ENCODE measurements around the gene HUWE1.

HUWE1 gene

DNA sequence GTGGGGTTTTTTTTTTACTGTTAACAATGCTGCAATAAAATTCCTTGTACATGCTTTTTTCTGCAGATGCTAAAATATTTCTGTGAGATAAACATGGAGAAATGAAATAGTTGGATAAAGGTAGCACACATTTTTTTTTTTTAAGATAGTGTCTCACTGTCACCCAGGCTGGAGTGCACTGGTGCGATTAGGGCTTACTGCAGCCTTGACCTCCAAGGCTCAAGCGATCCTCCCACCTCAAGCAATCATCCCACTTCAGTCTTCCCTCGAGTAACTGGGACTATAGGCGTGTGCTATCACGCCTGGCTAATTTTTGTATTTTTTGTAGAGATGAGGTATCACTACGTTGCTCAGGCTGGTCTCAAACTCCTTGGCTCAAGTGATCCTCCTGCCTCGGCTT lies 1.8 kb upstream of the HUWE1 start:
- no peak for DNase-seq (ENCODE audit: low read depth)

DNA sequence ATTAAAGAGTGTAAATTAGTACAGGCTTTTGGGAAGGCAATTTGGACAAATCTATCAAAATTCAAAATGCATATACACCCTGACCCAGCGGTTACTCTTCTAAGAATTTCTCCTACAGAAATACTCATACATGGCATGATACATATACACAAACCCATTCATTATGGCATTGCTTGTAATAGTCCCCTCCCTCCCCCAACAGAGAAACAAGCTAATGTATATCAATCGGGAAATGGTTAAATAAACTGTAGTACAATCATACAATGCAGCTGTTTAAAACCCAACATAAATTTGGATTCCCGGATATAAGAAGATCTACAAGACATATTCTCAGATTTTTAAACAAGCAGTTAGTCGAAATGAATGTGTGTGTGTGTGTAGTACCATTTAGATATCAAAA lies 808 bp downstream of the HUWE1 start:
- DNase-seq (ENCODE audit: low read depth), result no peak

DNA sequence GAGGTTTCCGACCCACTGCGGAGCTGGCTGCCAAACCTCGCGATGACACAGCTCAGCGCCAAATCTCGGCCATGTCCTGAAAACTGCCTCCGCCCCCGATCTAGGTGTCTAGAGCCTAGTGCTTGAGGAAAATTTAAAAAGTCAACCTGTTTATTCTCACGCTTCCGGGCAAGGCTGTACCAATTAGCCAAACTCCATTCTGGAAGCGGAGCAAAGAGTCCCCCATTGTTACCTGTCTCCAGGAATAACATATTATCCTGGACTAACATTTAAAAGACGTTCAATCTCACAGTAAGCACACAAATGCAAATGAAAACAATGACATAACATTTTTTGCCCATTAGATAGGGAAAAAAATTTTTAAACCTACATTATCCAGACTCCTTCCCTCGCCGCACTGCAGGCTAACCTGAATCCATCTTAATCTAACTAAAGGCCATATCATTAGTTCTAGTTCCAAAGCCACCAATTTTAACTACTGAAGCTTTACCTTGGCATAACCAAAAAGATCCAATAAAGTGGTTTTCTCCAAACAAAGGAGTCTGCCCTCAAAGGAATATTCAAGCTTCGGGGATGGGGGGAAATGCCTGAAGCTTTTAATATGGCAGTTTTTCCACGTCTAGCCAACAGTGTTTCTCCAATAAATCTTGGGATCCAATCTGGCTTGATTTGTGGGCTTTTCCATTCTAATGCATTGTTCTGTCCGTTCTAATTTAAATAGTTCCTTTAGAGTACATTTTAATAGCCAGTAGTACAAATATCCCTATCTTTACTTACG lies 1.9 kb downstream of the HUWE1 start:
- DNase-seq (ENCODE audit: low read depth), result no peak

DNA sequence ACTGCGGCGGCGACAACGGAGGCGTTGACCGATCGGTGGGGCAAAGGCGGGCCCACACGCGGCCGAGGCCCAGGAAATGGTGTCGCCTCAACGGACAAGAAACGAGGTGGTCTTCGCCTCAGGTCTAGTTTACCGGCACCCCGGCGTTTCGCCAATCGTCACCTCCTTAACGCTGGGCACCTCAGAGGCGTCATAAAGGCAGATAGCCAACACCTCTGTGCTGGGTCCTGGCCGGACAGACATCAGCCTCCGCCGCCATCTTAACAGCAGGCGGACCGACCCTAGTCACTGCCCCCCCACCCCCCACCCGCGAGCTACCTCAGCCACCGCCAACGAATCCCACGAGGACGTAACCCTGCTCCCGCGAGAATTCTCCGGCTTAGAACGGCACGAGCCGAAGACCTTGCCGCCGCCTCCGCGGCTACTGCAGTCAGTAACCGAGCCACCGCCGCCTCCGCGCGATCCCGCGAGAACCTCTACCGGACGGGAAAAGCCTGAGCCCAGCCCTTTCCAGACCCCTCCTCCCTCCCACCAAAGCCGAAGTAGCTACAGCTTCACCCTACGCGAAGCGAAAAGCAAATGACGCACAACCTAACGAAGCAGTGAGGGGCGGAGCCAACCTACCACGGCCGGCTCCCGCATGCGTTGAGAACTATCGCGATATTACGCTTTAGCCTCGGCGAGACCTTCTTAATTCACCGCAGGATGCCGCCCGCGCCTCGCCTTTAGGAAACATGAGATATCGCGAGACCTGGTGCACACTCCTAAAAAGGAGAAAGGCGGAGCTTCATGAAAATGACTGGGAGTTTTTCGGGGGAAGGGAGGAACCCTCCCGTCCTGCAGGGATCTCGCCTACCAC lies 2.7 kb downstream of the HUWE1 start:
- DNase-seq (ENCODE audit: low read depth), result peak; percentile 77

DNA sequence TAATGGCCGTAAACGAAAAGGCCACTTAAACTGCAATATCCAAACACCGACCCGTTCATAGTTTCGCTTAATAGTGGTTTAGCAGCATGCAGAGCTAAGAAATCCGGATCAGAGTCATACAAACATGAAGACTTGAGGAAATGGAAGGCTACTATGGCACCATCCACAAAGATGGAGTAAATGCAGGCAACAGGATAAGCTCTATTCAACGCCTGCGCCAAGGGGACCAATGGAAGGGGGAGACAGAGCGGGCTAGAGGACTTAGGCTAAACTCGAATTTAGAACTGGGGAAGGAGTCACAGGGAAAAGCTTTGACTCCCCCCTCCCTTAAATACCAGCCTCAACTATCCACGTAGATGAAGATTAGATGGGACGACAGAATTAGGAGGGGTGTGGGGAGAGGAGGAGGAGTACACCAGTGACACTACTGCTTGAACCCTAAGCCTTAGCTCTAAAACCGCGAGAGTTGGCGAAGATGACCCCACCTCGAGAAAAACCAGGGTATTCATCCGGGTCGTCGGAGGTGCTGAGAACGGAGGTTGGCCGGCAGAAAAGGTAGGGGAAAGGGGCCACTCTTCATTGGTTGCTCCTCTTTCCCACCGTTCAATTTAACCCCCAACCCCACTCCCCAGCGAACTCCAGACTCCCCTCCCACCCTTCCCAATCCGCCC lies 3.5 kb downstream of the HUWE1 start:
- peak; percentile 7 for DNase-seq (ENCODE audit: low read depth)

DNA sequence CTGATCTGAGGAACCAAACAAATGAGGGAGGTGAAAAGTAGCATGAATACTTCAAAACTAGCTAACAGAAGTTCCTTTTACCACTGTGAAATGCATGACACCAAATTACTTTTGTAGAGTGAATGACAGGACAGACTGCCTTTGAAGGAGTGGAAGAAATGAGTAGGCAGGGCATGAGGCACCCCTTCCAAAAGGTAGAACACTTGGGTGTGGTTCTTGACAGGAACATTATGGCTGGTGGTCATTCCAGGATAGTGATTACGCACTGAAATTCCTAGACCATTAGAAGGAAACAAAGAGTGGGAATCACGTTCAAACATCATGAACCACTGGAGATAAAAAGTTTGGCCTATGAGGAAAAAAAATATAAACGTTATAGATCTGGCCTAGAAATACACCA lies 4.9 kb downstream of the HUWE1 start:
- no peak for DNase-seq (ENCODE audit: low read depth)

DNA sequence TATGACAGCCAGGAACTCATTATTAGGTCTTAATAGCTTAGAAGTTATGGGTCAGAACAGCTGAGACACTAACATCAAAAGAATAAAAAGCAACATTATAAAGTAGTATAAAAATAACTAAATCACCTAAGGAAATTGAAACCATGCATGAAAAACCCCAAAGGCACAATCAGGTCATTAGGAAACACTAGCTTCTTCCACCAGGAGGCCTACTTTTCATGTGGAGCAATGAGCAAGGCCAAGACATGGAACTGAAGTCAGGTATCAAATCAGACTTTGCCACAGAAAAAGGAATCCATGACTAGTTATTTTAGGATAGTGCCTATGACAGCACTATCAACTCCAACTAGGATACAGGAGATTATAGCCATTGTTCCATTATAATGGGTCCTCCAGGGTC lies 7.9 kb downstream of the HUWE1 start:
- no peak for DNase-seq (ENCODE audit: low read depth)

DNA sequence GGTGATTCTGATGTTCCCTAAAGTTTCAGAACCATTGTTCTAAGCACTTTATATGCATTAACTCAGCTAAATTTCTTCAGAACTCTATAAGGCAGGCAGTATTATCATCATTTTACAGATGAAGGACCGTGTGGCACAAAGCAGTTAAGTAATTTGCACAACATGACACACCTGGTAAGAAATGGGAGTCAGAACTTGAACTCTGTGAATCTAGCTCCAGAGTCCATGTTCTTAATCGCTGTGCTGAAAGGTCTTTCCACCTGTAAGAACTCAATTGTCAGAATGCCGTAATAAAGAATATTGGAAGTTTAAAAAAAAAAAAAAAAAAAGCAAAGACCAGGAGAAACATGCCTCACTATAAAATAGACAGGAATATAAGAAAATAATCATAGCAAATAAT lies 9.2 kb downstream of the HUWE1 start:
- no peak for DNase-seq (ENCODE audit: low read depth)

DNA sequence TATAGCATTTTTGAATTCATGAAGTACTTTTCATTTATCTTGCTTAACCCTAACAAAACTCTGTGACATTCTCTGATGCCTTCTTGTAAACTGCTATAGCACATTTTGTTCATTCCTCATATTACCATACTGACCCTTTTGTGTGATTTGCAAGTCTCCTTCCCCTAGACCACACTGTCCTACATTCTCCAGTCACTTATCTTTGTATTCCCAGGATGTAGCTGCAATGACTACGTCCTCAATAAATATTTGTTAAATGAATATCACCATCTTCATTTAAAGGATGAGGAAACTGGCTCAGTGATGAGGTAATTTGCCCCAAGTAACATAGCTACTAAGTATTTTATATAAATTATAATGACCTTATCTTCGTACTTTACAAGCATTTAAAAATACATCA lies 11.9 kb downstream of the HUWE1 start:
- no peak for DNase-seq (ENCODE audit: low read depth)

DNA sequence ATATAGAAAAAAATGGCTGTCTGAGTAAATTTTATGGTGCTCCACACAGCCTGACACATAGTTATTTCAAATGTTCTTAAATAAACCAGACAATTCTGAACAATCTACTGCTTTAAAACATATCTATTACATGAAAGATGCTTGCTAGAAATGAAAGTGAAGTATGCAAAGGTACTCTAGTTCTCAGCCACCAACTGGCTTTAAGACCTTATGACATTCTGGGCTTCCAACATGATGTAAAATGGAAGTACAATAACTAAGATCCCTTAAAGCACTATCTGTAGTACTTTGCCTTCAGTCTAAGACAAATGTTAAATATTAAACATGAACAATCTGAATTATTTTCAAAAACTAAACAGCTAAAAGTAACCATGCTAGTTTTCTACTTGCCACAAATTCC lies 17.3 kb downstream of the HUWE1 start:
- DNase-seq (ENCODE audit: low read depth), result no peak

DNA sequence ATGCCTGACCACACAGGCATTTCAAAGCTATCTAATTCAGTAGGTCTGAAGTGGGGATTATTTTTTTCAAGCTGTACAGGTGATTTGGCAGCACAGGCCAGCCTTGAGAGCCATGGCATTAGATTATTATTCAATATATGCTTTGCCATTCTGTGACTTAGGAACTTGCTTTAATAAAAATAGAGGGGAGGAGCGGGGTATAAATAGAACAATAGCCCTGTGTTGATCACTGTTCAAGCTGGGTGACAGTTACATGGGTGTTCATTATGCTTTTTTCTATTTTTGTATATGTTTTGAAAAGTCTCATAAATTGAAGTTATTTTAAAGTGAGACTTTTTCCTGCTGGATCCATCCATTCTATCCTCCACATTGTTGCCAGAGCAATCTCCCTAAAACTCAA lies 20.3 kb downstream of the HUWE1 start:
- no peak for DNase-seq (ENCODE audit: low read depth)

DNA sequence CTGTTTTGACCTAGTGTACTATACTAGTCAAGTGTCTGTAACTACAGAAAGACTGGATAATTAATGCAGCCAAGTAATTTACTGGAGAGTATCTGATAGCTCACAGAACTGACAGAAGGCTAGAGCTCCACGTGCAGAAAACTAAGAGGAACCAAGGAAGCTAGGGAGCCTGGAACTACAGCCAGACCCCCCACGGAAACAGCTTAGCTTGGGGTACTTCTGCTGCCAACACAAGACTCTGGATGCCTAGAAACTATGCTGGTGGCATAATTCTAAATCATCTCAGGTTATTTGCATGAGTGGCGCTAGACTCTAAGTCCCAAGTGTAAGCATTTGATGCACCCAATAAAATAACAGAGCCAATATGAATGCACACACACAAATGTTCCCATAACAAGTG lies 26.5 kb downstream of the HUWE1 start:
- DNase-seq (ENCODE audit: low read depth), result no peak

DNA sequence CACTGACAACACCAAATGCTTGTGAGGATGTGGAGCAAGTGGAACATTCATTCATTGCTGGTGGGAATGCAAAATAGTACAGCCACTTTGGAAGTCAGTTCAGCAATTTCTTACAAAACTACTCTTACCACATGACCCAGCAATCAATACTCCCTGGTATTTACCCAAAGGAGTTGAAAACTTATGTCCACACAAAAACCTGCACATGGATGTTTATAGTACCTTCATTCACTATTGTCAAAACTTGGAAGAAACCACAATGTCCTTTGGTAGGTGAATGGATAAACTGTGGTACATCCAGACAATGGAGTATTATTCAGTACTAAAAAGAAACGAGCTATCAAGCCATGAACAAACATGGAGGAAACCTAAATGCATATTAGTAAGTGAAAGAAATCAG lies 27.5 kb downstream of the HUWE1 start:
- DNase-seq (ENCODE audit: low read depth), result no peak

DNA sequence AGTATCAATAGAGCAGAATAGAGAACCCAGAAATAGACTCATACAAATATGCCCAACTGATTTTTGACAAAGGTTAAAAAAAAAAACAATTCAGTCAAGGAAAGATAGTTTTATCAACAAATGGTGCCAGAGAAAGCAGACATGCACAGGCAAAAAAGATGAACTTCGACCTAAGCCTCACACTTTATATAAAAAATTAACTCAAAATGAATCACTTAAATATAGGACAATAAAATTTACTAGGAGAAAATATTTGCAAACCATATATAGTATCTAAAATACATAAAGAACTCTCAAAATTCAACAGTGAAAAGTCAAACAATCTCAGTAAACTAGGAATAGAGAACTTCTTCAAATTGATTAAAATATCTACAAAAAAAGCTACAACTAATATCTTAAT lies 29.7 kb downstream of the HUWE1 start:
- DNase-seq (ENCODE audit: low read depth), result no peak

DNA sequence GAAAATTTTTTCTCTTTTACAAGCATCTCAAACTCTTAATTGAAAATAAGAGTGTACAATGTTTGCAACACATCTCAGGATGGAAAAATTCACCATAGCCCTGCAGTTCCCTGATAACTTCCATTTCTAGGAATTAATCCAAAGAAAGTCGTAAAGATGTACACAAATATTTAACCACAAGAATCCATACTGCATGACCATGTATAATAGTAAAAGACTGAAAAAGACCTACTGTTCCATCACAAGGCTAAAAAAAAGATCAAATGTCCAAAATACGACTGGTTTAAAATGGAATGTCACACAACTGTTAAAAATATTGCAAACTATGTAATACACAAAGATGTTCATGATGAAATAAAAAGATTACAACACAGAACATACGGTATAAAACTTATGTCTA lies 32.1 kb downstream of the HUWE1 start:
- no peak for DNase-seq (ENCODE audit: low read depth)

DNA sequence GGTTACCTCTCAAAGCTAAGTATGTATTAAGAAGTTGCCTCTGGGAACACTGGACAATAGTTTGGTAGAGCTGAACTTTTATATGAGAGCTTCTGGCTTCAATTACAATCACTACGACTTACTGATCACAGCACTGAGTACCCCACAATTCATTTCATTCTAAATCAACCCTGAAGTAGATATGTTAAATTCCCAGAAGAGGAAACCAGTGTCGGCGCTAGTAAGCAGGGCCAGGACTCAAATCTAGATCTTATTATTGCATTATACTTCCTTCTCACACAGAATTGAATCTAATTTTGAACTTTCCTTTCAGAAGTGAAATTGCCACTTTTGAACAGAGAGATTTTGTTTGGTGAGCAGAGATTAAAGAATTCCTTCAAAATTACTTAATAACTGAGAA lies 41.8 kb downstream of the HUWE1 start:
- no peak for DNase-seq (ENCODE audit: low read depth)

DNA sequence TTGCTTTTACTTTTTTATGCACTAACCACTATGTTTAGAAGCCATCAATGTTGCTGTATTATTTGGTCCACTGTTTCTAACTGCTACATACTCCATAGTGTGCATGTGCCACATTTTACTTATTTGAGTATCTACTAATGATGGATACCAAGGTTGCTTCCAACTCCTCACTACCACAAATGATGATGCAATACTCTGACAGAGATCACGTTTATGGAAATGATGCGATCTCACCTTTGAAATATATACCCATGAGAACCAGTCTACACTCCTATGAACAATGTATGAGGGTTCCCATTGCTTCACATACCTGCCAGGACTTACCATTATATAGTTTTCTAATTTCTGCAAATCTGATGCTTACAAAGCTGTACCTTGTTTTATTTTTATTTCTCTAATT lies 44.2 kb downstream of the HUWE1 start:
- no peak for DNase-seq (ENCODE audit: low read depth)

DNA sequence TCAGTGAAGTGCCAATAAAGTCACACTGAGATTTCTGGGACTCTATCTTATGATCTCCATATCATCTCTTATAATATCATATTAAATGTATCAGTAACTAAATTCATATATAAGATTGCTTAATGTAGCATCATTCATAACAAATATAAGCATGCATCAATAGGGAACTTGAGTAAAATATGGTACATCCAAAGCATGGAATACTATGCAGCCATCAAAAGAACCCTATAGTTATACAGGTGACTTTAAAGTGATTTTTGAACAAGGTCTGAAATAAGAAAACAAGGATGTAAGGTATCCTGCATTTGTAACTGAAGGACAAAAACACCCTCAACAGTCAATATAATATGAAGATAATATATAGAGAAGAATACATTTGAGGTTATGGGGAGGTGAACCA lies 47.3 kb downstream of the HUWE1 start:
- no peak for DNase-seq (ENCODE audit: low read depth)

DNA sequence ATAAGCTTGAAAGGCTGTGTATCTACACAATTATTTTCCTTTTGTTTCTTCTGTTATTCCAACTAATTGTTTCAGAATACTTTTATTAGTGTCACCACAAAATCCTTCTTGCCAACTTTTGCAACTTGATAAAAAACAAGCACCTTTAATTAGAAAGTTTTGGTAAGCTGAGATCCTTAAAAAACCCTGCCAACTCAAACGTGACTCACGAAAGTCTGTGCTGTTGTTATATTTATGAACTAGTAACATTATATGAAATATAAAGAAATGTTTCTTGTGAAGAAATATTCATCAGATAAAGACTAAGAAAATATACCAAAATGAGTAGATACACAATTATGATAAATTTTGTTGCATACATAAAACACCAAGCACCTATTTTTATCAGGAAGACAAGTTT lies 49.0 kb downstream of the HUWE1 start:
- DNase-seq (ENCODE audit: low read depth), result no peak

DNA sequence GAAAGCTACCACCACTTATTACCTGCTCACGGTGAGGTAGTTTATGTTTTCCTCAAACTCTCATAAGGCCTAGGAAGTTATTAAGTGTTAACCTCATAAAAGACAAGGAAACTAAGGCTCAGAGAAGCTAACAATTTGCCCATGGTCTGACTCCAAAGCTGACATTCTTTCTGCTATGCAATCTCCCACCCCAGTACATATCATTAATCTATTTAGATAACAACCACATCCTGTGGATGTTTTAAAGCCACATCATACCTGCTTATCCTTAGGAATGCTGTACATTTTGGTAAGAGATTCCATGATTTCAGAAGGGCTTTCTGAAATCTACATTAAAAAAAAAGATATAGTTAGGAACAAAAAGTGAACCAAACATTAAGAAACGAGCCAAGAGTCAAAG lies 55.4 kb downstream of the HUWE1 start:
- DNase-seq (ENCODE audit: low read depth), result no peak

DNA sequence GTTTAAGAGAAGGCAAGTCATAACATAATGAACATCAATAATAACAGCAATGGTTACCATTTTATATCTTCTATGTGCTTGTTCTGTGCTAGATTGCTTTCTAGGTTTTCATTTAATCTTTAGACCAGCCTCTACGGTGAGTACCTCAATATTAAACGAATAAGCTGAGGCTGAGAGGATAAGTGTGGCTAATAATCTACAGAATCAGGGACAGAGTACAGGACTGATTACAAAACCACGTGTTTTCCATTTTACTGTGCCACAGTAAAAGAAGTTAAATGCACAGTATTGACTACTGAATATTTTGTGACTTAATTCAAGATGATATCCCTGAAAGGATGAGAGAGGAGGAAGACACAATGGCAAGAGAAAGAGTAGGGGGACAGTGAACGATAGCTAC lies 56.3 kb downstream of the HUWE1 start:
- DNase-seq (ENCODE audit: low read depth), result no peak

DNA sequence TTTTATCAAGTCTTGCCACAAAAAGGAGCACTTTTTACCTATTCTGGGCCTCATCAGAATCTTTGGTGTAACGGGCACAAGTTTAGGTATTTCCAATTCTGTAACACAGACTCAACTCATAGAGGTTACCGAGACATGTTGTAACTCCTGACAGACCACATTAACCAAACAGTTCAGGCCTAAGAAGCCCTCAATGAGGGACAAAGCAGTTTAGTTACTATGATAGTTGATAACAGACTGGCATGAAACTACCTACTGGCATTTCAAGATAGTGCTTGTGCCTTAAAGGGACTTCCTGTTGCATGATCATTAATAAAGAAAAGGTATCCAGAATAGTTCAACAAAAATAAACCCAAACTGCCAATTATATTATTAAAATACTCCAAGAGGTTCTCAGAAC lies 64.1 kb downstream of the HUWE1 start:
- no peak for DNase-seq (ENCODE audit: low read depth)

DNA sequence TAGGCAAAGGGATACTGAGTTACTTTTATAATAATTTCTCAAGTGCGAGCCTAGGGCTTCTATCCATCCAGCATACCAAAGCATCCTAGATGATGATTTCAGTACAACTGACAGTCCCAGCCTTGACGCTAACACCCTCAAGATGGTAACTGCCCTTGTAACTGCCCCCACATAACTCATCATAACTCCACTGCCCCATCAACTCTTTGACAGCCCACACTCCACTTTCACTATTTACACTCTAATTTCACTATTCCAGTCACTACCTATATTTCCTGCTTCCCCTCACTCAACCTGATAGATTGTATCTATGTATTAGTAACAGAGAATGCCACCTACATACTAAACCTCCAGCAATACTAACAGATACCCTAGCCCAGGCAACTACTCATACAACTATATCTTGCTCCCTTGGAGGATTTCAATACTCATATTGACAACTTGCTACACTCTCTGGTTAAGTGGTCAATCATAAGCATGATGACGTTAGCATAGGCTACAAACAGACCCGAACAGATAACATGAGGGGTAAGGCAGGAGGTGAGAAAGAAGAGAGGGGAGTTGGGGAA lies 65.0 kb downstream of the HUWE1 start:
- DNase-seq (ENCODE audit: low read depth), result no peak
